ENCODE results near the gene PKP1. TPM values are rescaled to one million over a fixed set of nuclear protein-coding genes. Genes with fewer than 3 reads are reported as not detected.

The PKP1 gene
- total RNA-seq, 3 donors from 2014 or later, result 0.96 to 22.5 (median 12.1) TPM

GRCh38 chr1:201354151-201354900, 71.0 kb downstream of the PKP1 start:
- Histone ChIP-seq H3K4me3 (no peak overlapping the region), H3K36me3 (no peaks in the 10 kb centered on the region), H3K4me1 (no peaks in the 10 kb centered on the region), H3K27ac (no peak overlapping the region), H3K9me3 (no peaks in the 10 kb centered on the region), H3K27me3 (no peaks in the 10 kb centered on the region)
- DNase-seq (ENCODE audit: low spot score in 2 of 2), result no peak
- TF ChIP-seq POLR2AphosphoS5 (IDR thresholded peaks at IDR 0.05), result no peak
- no peak for TF ChIP-seq POLR2A (IDR thresholded peaks at IDR 0.05)
- no peak for TF ChIP-seq CTCF (IDR thresholded peaks at IDR 0.05)
- intact Hi-C loops (cut with DNase I; ENCODE audit: low total_unique reads), result no loop called here

GRCh38 chr1:201354901-201355295, 71.6 kb downstream of the PKP1 start:
- intact Hi-C loops (cut with DNase I; ENCODE audit: low total_unique reads), result no loop called here
- Histone ChIP-seq H3K4me3 (no peak overlapping the region), H3K27me3 (no peaks in the 10 kb centered on the region), H3K9me3 (no peaks in the 10 kb centered on the region), H3K27ac (no peak overlapping the region), H3K36me3 (no peaks in the 10 kb centered on the region), H3K4me1 (no peaks in the 10 kb centered on the region)
- TF ChIP-seq POLR2A (IDR thresholded peaks at IDR 0.05), result no peak
- no peak for TF ChIP-seq POLR2AphosphoS5 (IDR thresholded peaks at IDR 0.05)
- no peak for TF ChIP-seq CTCF (IDR thresholded peaks at IDR 0.05)
- DNase-seq (ENCODE audit: low spot score in 2 of 2), result no peak

GRCh38 chr1:201355471-201355870, 72.2 kb downstream of the PKP1 start:
- no peak for TF ChIP-seq POLR2A (IDR thresholded peaks at IDR 0.05)
- no peak for TF ChIP-seq POLR2AphosphoS5 (IDR thresholded peaks at IDR 0.05)
- no peak for TF ChIP-seq CTCF (IDR thresholded peaks at IDR 0.05)
- Histone ChIP-seq H3K27me3 (no peaks in the 10 kb centered on the region), H3K4me1 (no peaks in the 10 kb centered on the region), H3K36me3 (no peaks in the 10 kb centered on the region), H3K9me3 (no peaks in the 10 kb centered on the region), H3K27ac (no peak overlapping the region), H3K4me3 (no peak overlapping the region)
- no peak for DNase-seq (ENCODE audit: low spot score in 2 of 2)
- intact Hi-C loops (cut with DNase I; ENCODE audit: low total_unique reads), result no loop called here

- H3K4me3 ChIP-seq, result no peak overlapping the region
- H3K27me3 ChIP-seq, result no peaks in the 10 kb centered on the region
- intact Hi-C loops (cut with DNase I; ENCODE audit: low total_unique reads), result no loop called here
- no peaks in the 10 kb centered on the region for H3K4me1 ChIP-seq
- H3K27ac ChIP-seq, result no peak overlapping the region
- no peak for DNase-seq (ENCODE audit: low spot score in 2 of 2)
- no peaks in the 10 kb centered on the region for H3K9me3 ChIP-seq
- no peaks in the 10 kb centered on the region for H3K36me3 ChIP-seq
- no peak for TF ChIP-seq POLR2A (IDR thresholded peaks at IDR 0.05)
- TF ChIP-seq POLR2AphosphoS5 (IDR thresholded peaks at IDR 0.05), result no peak
- no peak for TF ChIP-seq CTCF (IDR thresholded peaks at IDR 0.05)
Observed at GRCh38 chr1:201356236-201356635, 72.9 kb downstream of the PKP1 start.

GRCh38 chr1:201356701-201357100, 73.4 kb downstream of the PKP1 start:
- H3K4me3 ChIP-seq, result no peak overlapping the region
- intact Hi-C loops (cut with DNase I; ENCODE audit: low total_unique reads), result no loop called here
- H3K9me3 ChIP-seq, result no peaks in the 10 kb centered on the region
- no peaks in the 10 kb centered on the region for H3K4me1 ChIP-seq
- no peak for TF ChIP-seq POLR2AphosphoS5 (IDR thresholded peaks at IDR 0.05)
- no peak for TF ChIP-seq POLR2A (IDR thresholded peaks at IDR 0.05)
- no peak for TF ChIP-seq CTCF (IDR thresholded peaks at IDR 0.05)
- no peak for DNase-seq (ENCODE audit: low spot score in 2 of 2)
- H3K27ac ChIP-seq, result no peak overlapping the region
- H3K36me3 ChIP-seq, result no peaks in the 10 kb centered on the region
- no peaks in the 10 kb centered on the region for H3K27me3 ChIP-seq
